Mucosa of gallbladder (tissue), 1 donor: ENCODE results near the gene JAM2. TPM values are rescaled to one million over a fixed set of nuclear protein-coding genes. Genes with fewer than 3 reads are reported as not detected.
"Not testable (repeated sequence)": the region's sequence is repeated elsewhere in the genome, so short reads cannot be mapped to it uniquely, and the experiment has no call there.

Experiments
- DNase-seq: peaks from one replicate; pipeline ENCODE4 v3.0.0-alpha.2; 2020; ENCODE audit warnings: low spot score
- total RNA-seq: library from RNA; stranded (reverse); gene quantifications from one replicate; pipeline ENCODE4 v1.2.1, GENCODE V29; 2021
- donor health status: DM: no; HTN: no; CAD: no.

Gene JAM2
- total RNA-seq, 1 donor from 2014 or later, result 27.4 TPM

DNA sequence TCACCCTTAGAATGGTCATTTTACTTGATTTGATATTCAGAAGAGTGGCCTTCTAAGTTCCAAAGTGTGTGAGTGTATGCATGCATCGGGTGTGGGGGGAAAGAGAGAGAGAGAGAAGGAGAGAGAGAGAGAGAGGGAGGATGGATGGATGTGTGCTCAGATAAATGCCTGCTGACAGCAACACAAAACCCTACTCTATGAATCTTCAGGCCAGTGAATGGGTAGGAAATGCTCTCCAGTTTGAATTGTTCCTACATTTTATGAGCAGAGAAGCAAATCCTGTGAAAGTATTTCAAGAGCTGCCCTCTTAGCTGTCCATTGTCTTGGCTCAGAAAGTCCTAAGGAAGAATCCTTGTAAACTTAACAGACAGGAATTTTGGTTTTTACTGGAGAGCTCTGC lies 7.4 kb downstream of the JAM2 start:
- DNase-seq, result no peak

- no peak for DNase-seq
Measured at GRCh38 chr21:25647647-25648046, 8.6 kb downstream of the JAM2 start.

GRCh38 chr21:25649146-25649545 lies 10.1 kb downstream of the JAM2 start:
- no peak for DNase-seq

DNA sequence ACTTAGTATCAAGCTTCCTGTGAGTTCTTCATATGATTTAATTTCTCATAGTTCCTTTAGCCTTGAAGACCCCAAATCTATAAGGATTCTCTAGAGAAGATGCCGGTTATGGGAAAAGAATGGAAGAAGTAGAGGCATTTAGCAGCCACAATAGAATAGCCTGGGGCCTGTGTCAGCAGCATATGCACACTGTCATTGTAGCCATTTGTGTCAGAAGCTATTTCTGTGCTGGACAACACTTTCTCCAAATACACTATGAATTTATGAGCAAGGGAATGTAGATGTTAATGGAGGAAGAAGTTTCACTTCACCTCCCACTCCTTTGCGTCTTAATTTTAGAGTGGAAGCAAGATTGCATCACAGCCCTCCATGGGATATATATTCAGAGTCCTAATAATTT lies 17.4 kb downstream of the JAM2 start:
- DNase-seq, result no peak

- no peak for DNase-seq
Measured at GRCh38 chr21:25657140-25657539, 18.1 kb downstream of the JAM2 start.

- no peak for DNase-seq
Measured at GRCh38 chr21:25658427-25659035, 19.5 kb downstream of the JAM2 start.

DNA sequence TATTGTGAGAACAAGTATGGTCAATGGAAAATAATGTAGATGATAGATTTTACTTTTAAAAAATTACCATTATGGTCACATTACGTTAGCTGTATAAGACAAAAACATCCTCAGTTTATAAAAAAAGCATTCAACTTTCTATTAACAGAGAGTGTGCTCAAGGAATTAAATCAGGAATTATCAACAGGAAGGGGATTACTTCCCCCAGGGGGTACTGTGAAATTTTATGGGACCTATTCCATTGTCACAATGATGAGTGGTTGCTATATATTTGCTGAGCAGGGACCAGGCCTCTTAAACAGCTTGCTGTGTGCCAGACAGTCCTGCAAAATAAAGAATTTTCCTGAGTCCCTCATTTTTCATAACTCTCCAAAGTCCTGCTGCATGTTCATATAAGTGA lies 21.2 kb downstream of the JAM2 start:
- no peak for DNase-seq

DNA sequence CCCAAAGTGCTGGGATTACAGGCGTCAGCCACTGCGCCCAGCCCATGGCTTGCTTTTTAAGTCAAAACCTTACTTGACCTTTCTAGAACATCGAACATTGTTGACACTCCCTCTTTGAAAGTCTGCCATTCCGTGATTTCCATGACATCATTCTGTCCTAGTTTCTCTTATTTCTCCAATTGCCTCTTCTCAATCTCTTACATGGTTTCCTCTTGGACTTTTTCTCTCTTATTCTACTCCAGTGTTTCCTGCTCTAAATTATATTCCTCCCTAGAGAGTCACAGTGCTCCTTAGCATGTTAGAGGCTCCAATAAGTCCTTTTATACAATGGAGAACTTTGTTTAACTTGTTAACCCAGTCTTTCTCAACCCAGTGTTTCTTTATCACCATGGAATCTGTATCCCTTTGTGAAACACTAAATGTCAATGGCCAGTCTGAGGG lies 25.5 kb downstream of the JAM2 start:
- no peak for DNase-seq

GRCh38 chr21:25670726-25671125 lies 31.7 kb downstream of the JAM2 start:
- DNase-seq, result no peak

- no peak for DNase-seq
Measured at GRCh38 chr21:25676451-25676850, 37.4 kb downstream of the JAM2 start.

GRCh38 chr21:25682382-25682781 lies 43.3 kb downstream of the JAM2 start:
- no peak for DNase-seq

DNA sequence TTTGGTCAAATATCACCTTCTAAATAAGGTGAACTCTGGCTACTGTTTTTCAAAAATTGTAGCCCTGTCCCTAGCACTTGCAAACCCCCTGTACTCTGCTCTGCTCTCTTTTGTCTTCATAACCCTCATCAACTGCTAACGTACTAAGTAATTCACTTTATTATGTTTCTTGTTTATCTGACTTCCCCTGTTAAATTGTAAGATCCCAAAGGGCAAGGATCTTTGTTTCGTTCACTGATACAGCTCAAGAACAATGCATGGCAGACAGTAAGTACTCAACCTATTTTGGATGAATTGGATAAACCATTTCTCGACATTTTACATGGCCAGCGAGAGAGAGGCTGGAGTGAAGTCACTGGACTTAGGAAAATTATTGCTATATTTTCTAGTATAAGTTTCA lies 48.7 kb downstream of the JAM2 start:
- DNase-seq, result no peak

GRCh38 chr21:25688275-25689155 lies 49.5 kb downstream of the JAM2 start:
- DNase-seq, result no peak

DNA sequence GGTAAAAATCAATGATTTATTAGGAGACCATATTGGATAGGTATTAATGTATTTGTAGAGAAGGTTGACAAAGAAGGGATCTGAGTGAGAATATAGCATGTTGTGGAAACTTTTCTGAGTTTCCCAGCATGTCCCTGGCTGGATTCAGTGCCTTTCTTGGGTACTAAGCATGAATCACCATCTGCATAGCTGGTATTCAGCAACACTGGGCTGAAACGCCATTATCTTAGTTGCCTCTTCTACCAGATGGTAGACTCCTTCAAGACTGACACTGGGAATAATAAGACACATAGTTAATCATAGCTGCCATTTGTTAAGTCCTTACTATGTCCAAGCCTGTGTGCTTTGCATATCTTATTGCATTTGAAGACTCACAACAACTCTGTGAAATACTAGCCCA lies 50.2 kb downstream of the JAM2 start:
- DNase-seq, result no peak

GRCh38 chr21:25691976-25692375 lies 52.9 kb downstream of the JAM2 start:
- no peak for DNase-seq

- DNase-seq, result not testable (repeated sequence)
Measured at GRCh38 chr21:25695461-25695860, 56.4 kb downstream of the JAM2 start.

- DNase-seq, result no peak
Measured at GRCh38 chr21:25700741-25701140, 61.7 kb downstream of the JAM2 start.

GRCh38 chr21:25701529-25701928 lies 62.5 kb downstream of the JAM2 start:
- DNase-seq, result no peak

GRCh38 chr21:25708467-25709065 lies 69.5 kb downstream of the JAM2 start:
- peak; percentile 40 for DNase-seq

- no peak for DNase-seq
Measured at GRCh38 chr21:25709684-25710265, 70.7 kb downstream of the JAM2 start.

DNA sequence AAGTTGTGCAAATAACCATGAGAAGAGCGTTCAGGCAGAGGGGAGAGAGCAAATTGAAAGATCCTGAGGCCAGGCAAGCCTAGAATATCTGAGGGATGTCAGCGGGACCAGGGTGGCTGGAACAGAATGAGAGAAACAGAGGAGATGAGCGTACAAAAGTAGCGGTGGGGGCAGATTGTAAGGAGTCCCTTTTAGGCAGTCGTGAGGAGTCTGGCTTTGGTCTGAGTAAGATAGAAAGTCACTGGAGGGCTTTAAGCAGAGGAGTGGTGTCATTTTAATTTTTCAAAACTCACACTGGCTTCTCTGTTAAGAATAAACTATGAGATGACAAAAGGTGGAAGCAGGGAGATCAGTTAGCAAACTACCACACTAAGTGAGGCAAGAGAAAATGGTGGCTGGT lies 71.5 kb downstream of the JAM2 start:
- no peak for DNase-seq

GRCh38 chr21:25714066-25714465 lies 75.0 kb downstream of the JAM2 start:
- DNase-seq, result not testable (repeated sequence)
